Loucy (cell line): Measurements from ENCODE around the gene BAIAP2L1.
"Not testable (repeated sequence)": the region's sequence is repeated elsewhere in the genome, so short reads cannot be mapped to it uniquely, and the experiment has no call there.

Experiments
- EZH2phosphoT487 ChIP-seq: fragments of 200-600 bp; IDR thresholded peaks from 2 replicates; pipeline ENCODE4 v1.6.1; 2018; ENCODE audit warnings: antibody characterized with exemption, mild to moderate bottlenecking, moderate library complexity, borderline replicate concordance
- TF ChIP-seq, protein P1 (sequence below): fragments of 200-600 bp; sonication (generic); conservative IDR thresholded peaks from 2 replicates; pipeline ENCODE4 v1.5.1; 2014; ENCODE audit warnings: mild to moderate bottlenecking, antibody characterized with exemption, low read length

DNA sequence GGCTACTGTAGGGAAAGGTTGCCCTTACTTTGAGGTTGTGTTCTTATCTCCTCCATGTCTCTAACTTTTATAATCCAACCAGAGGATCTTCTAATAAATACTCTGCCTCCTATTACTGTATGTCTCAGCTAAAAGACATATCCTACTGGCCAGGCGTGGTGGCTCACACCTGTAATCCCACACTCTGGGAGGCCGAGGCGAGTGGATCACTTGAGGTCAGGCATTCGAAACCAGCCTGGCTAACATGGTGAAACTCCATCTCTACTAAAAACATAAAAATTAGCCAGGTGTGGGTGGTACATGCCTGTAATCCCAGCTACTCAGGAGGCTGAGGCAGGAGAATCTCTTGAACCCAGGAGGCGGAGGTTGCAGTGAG lies 18.4 kb upstream of the BAIAP2L1 start:
- TF ChIP-seq, protein P1, sequence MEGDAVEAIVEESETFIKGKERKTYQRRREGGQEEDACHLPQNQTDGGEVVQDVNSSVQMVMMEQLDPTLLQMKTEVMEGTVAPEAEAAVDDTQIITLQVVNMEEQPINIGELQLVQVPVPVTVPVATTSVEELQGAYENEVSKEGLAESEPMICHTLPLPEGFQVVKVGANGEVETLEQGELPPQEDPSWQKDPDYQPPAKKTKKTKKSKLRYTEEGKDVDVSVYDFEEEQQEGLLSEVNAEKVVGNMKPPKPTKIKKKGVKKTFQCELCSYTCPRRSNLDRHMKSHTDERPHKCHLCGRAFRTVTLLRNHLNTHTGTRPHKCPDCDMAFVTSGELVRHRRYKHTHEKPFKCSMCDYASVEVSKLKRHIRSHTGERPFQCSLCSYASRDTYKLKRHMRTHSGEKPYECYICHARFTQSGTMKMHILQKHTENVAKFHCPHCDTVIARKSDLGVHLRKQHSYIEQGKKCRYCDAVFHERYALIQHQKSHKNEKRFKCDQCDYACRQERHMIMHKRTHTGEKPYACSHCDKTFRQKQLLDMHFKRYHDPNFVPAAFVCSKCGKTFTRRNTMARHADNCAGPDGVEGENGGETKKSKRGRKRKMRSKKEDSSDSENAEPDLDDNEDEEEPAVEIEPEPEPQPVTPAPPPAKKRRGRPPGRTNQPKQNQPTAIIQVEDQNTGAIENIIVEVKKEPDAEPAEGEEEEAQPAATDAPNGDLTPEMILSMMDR = not testable (repeated sequence)
- not testable (repeated sequence) for TF ChIP-seq EZH2phosphoT487
